ENCODE data around the gene ANK3.

The ANK3 gene

DNA sequence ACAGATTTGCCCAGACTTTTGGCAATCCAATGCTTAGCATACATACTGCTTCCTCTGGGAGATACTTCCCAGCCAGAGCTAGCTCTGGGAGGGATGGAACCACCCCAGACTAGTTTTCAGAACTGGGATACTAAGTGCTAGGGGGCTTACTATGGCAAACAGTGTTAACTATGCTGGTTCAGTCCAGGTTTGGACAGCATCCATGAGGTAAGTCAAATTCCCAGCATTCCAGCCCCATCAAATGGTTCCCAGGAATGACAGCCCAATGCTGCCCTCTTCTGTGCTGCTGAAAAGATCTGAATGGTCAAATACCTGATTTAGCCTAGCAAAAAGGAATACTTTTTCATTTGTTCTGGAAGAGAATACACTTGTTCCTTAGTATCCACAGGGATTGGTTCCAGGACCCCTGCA lies 341.6 kb downstream of the ANK3 start:
- DNase-seq (ENCODE audit: low read depth), result no peak
- H3K4me3 ChIP-seq (ENCODE audit: low read depth, low read length), result no peak overlapping the region
- TF ChIP-seq, protein P1, sequence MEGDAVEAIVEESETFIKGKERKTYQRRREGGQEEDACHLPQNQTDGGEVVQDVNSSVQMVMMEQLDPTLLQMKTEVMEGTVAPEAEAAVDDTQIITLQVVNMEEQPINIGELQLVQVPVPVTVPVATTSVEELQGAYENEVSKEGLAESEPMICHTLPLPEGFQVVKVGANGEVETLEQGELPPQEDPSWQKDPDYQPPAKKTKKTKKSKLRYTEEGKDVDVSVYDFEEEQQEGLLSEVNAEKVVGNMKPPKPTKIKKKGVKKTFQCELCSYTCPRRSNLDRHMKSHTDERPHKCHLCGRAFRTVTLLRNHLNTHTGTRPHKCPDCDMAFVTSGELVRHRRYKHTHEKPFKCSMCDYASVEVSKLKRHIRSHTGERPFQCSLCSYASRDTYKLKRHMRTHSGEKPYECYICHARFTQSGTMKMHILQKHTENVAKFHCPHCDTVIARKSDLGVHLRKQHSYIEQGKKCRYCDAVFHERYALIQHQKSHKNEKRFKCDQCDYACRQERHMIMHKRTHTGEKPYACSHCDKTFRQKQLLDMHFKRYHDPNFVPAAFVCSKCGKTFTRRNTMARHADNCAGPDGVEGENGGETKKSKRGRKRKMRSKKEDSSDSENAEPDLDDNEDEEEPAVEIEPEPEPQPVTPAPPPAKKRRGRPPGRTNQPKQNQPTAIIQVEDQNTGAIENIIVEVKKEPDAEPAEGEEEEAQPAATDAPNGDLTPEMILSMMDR (IDR thresholded peaks at IDR 0.05; ENCODE audit: insufficient read depth, low read depth, low read length, missing control alignments), result no peak

DNA sequence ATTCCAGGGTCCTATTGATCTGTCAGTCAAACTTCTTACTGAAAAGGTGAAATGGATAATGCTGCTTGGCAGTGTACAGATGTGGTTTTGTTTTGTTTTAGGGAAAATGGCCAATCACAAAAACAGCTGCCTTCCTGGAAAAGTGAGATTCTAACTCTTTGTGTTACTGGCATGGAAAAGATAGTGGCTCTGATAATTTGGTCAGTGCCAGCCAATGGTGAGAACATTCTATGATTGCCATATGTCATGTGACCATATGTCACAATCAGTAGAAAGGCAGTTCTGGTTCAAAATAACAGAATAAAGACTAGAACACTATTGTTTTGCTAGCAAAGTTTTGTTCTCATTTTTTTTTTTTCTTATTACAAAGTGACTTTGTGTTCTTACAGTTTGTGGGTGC lies 344.1 kb downstream of the ANK3 start:
- no peak overlapping the region for H3K4me3 ChIP-seq (ENCODE audit: low read depth, low read length)
- TF ChIP-seq, protein P1 (IDR thresholded peaks at IDR 0.05; ENCODE audit: insufficient read depth, low read depth, low read length, missing control alignments), result no peak
- no peak for DNase-seq (ENCODE audit: low read depth)

GRCh38 chr10:60044971-60045370 lies 344.7 kb downstream of the ANK3 start:
- TF ChIP-seq, protein P1 (IDR thresholded peaks at IDR 0.05; ENCODE audit: insufficient read depth, low read depth, low read length, missing control alignments), result no peak
- no peak for DNase-seq (ENCODE audit: low read depth)

DNA sequence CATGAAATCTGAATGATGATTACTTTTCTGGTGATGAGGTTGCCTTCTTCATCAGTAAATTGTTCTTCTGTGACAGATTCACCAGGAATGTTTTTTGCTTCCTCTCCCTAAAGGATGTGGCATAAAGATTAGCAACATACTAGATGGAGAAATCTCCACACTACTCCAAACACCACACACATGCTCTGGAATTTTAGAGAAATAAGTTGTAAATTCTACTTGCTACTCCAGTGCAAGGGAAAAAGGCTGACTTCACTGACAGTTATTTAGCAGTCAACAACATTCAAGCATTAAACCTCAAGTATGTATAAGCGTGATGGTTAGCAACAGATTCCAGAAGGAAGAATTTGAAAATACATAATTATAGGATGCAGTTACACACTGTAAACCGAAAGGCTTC lies 345.4 kb downstream of the ANK3 start:
- no peak overlapping the region for H3K4me3 ChIP-seq (ENCODE audit: low read depth, low read length)
- no peak for DNase-seq (ENCODE audit: low read depth)
- TF ChIP-seq, protein P1 (IDR thresholded peaks at IDR 0.05; ENCODE audit: insufficient read depth, low read depth, low read length, missing control alignments), result no peak

More at GRCh38 chr10:60044971-60045370, 344.7 kb downstream of the ANK3 start:
- H3K4me3 ChIP-seq (ENCODE audit: low read depth, low read length), result no peak overlapping the region

DNA sequence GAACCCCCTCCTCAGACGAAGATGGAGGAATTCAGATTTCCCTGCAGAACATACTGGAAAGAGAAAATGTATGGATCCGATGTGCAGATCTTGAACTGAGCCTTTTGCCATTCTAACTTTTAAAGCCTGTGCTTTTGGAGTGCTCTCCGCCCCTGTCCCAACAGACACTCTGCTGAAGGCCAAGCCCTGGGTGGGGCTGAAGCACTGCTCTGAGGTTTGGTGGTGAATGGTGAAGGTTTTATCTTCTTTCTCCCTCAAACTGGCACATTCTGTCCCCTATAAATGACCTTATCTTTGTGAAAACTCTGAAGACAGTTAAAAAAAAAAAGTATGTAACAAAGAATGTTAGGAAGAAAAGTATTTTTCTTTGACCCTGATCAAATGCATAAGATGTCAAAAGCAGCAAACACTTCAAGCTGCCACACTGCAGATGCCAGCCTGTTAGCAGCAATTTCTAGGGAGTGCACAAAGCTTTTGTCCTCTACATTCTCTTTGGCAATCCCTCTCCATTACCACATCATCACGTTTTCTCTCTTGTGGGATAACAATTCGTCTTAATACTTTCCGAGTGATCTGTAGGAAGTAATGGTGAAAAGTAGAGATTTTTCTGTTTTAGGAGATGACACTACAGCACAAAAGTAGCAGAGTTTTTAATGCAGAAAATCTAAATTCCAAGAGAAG lies 346.0 kb downstream of the ANK3 start:
- TF ChIP-seq, protein P1 (IDR thresholded peaks at IDR 0.05; ENCODE audit: insufficient read depth, low read depth, low read length, missing control alignments), result no peak
- no peak overlapping the region for H3K4me3 ChIP-seq (ENCODE audit: low read depth, low read length)
- DNase-seq (ENCODE audit: low read depth), result no peak

DNA sequence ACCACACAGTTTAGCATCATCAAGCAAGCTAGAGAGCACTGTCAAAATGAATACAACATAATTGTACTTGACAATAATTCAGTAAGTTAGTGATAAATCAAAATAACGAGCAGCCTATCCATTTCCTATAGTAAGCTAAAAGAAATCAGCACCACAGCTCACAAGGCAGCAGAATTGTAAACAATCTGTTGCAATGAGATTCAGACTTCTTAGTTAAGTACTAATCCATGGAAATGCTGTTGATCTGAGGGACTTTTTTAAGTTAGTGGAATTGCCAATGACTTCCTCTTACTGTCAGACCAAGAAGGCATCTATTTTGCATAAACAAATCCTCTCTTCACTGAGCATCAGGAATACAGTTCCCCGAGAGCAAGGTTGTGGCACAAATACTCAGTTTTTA lies 346.8 kb downstream of the ANK3 start:
- DNase-seq (ENCODE audit: low read depth), result no peak
- H3K4me3 ChIP-seq (ENCODE audit: low read depth, low read length), result no peak overlapping the region
- TF ChIP-seq, protein P1 (IDR thresholded peaks at IDR 0.05; ENCODE audit: insufficient read depth, low read depth, low read length, missing control alignments), result no peak

DNA sequence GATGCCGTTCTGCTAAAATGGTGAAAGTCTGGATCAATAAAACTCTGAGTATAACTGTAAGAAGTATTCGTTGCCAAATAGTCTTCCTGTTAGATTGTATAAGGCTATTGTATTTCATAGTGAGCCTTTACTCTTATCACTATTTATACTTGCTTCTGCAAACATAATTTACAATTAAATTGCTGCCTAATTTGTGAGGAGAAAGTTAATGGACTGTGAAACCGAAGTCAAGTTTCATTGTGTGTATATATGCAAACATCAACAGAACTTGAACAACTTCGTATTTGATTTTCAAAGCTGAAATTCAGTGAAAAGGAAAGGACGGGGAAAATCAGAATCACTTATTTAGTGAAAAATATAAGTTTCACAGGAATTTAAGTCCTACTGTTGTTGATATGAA lies 347.4 kb downstream of the ANK3 start:
- TF ChIP-seq, protein P1 (IDR thresholded peaks at IDR 0.05; ENCODE audit: insufficient read depth, low read depth, low read length, missing control alignments), result no peak

More for the DNA sequence above, 347.4 kb downstream of the ANK3 start:
- DNase-seq (ENCODE audit: low read depth), result no peak
- H3K4me3 ChIP-seq (ENCODE audit: low read depth, low read length), result no peak overlapping the region
